GM03348 (cell line): ENCODE results near the gene TSPAN15.
A peak's percentile ranks its signal among the peaks of the same experiment; 100 is the strongest.

ENCODE experiments used
- DNase-seq: peaks from one replicate; pipeline ENCODE4 v3.0.0; 2012; ENCODE audit warnings: low spot score

The TSPAN15 gene

DNA sequence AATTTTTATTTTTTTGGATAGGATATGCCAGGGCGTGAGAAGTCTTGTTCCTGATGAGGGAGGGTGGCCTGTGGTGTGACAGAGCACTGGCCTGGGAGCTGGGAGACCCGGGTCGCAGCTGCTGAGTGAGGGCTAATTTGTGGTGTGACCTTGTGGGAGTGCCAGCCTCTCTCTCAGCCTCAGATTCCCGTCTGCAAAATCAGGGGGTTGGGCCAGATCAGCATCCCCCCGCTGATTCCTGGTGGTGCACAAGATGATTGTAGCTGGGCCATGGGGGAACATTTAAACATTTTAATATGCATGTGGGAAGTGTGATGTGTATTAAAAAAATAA, 14.9 kb downstream of the TSPAN15 start:
- DNase-seq, result no peak

DNA sequence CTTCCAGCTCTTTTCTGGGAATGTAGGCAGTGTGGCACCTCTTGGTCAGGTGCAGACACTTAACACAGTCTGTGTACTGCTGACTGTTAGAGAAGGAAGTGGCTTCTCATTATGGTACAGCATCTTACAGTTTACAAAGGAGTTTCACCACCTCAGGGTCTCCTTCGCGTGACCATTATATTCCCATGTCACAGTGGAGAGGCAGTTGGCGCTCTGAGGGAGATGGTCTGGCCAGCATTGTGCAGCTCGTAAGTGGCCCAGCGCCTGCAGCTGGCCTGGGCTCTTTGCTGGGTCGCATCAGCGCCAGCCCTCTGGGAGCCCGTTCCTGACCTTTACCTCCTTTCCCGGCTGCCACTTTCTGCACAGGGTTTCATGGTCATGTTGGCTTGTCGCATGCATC, 15.4 kb downstream of the TSPAN15 start:
- no peak for DNase-seq

- no peak for DNase-seq
Measured at GRCh38 chr10:69467928-69468750, 16.9 kb downstream of the TSPAN15 start.

DNA sequence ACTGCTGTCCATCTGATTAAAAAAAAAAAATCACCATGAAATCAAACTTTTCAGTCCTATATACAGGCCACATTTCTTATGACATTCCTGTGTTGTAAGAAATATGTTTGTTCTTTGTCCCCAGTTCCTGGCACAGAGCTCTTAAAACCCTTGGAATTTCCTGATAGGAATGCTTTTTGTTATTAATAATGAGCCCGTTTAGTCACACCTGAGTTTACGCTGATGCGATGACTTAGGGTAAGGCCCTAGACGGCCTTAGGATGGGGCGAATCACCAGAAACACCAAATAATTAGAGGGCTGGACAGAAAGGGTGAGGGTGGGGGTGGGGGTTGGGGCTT, 17.5 kb downstream of the TSPAN15 start:
- DNase-seq, result no peak

GRCh38 chr10:69469976-69470375, 18.7 kb downstream of the TSPAN15 start:
- DNase-seq, result no peak

- no peak for DNase-seq
Measured at GRCh38 chr10:69470463-69471384, 19.5 kb downstream of the TSPAN15 start.

DNA sequence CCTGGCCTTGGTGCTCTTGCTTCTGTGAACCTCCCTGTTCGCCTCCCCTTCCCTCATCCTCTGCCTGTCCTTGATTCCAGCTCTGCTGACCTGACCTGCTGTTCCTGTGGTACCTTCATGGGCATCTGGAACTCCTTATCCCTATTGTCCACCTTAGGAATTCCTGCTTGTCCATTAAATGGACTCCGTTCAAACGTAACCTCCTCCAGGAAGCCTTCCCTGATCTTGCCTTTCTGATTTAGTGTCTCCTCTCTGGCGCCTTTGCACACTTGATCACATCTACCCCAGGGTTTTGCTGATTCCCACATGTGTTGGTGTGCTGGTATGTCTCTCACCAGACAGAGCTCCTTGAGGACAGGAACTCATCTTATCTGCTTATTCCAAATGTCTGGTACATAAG, 20.9 kb downstream of the TSPAN15 start:
- no peak for DNase-seq

DNA sequence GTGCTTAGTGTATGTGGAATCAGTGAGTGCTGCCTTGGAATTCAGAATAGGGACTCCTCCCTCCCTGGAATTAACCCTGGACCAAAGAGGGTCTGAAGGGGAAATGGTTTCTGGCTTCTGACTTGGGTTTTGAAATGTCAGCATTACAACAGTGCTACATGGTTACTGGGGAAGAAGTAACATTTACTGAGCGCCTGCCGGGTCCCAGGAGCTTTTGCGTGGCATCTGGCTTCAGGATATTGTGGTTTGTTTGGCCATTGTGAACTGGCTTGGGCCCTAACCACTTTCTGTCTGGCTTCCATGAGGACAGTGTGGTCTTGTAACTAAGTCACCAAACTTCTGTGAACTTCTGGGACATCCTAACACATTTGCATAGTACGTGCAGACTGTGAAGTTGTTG, 21.3 kb downstream of the TSPAN15 start:
- no peak for DNase-seq

DNA sequence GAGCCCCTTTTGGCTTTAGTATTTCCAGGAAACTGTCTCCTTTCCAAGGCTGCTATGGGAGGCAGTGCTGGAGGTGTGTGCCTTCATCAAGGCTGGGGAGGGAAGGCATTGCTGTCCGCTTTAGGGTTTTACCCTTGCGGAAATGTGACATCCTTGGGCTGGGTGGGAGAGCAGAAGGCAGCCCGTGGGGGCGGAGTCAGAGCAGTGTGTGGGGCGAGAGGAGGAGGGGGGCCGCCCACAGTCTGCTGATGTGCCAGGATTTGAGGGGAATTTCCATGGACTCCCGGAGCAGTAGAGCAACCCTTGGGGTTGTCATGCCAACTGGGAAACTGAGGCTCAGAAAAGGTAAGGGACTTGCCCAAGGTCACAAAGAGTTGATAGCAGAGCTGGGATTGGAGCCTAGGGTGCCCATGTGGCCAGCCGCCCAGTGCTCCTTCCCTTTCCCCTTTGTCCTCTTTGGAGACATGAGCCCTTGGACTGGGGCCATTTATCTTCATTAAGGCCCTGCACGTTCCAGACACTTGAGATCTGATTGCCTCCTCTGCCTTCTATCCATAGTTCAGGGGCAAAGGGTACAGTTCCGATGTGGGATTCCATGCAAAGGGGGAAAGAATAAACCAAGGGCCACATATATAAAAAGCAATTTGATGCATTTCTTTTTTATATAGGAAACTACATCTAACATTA, 22.2 kb downstream of the TSPAN15 start:
- DNase-seq, result no peak

- peak; percentile 91 for DNase-seq
Measured at GRCh38 chr10:69474742-69475432, 23.6 kb downstream of the TSPAN15 start.

DNA sequence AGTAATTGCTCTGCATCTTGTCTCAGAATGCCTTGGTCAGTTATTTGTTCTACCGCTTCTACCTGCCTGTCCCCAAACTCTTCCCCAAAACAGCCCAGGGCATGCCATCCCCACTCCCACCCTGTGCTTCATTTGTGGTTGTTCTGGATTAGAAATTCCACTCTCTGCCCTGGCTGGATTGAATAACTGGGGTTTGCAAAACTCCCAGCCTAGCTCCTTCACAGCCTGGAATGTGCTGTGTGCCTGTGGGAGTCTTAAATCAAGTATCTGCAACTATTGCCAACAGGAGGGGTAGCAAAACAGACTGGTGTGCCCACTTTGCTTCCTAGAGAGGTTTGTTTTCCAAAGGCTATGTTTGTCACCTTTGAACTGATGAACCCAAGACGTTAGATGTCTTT, 24.2 kb downstream of the TSPAN15 start:
- peak; percentile 45 for DNase-seq

- no peak for DNase-seq
Measured at GRCh38 chr10:69477968-69478597, 26.8 kb downstream of the TSPAN15 start.

GRCh38 chr10:69479240-69480067, 28.2 kb downstream of the TSPAN15 start:
- DNase-seq, result peak; percentile 64

- peak; percentile 28 for DNase-seq
Measured at GRCh38 chr10:69480068-69480412, 28.8 kb downstream of the TSPAN15 start.

- no peak for DNase-seq
Measured at GRCh38 chr10:69481305-69481704, 30.0 kb downstream of the TSPAN15 start.

- no peak for DNase-seq
Measured at GRCh38 chr10:69481811-69482524, 30.7 kb downstream of the TSPAN15 start.

DNA sequence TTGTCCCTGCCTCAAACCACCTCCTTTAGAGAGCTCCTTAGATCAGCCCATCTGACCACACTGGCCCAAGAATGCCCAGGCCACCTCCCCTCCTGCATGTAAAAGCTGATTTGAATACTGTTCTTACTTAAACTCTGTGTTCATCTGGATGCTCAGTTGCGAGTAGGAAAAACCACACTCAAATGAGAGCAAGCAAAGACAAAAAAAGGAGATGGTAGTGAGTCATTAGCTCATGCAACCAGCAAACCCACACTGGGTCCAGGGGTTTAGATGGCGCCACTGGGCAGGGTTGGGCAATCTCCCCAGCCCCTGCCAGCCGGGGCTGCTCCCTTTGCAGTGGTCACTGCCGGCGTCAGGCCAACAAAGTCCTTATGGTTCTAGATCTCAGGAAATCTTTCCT, 32.7 kb downstream of the TSPAN15 start:
- DNase-seq, result peak; percentile 32

- DNase-seq, result no peak
Measured at GRCh38 chr10:69484736-69485135, 33.5 kb downstream of the TSPAN15 start.

DNA sequence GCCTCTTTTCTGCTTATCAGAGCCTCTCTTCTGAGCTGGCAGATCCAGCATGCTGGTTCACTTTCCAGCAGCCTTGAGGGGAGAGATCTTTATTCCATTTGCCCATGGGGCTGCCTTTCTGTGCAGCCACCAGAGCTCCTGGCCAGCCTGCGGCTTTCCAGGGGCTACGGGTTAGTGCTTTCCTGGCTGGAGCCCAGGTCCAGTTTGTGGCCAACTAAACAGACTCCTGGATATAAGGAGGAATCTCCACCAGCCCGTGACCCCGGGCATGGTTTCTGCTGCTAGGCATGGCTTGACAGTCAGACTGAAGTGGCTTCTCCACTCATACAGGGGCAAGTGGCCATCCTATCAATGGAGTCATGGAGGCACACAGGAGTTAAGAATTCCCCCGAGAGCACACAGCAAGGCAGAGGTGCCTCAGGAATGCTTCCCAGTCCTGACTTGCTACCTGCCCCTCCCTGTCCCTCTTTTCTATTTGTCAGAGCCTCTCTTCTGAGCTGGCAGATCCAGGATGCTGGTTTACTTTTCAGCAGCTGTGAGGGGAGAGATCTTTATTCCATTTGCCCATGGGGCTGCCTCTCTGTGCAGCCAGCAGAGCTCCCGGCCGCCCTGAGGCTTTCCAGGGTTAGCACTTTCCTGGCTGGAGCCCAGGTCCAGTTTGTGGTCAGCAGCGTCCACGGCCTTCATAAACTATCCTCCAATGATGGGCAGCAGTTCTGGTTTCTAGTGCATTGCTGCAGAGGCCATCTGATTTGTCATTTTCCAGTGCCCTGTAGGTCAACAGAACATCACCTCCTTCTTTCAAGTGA, 35.9 kb downstream of the TSPAN15 start:
- DNase-seq, result no peak
